Lower leg skin (tissue), 3 donors: ENCODE results near the gene PIP5K1C.

Experiments
- CTCF ChIP-seq, 3 donors: fragments of 450-650 bp; IDR thresholded peaks; one replicate each; pipeline ENCODE4 v1.5.1; 2016; ENCODE audit warnings: antibody characterized with exemption in 3 of 3, mild to moderate bottlenecking in 3 of 3, moderate library complexity in 2 of 3
- POLR2A ChIP-seq, 2 donors: fragments of 450-650 bp; IDR thresholded peaks; one replicate each; pipeline ENCODE4 v1.6.1; 2016 to 2017; ENCODE audit warnings: antibody characterized with exemption in 2 of 2, mild to moderate bottlenecking in 1 of 2, moderate library complexity in 1 of 2

DNA sequence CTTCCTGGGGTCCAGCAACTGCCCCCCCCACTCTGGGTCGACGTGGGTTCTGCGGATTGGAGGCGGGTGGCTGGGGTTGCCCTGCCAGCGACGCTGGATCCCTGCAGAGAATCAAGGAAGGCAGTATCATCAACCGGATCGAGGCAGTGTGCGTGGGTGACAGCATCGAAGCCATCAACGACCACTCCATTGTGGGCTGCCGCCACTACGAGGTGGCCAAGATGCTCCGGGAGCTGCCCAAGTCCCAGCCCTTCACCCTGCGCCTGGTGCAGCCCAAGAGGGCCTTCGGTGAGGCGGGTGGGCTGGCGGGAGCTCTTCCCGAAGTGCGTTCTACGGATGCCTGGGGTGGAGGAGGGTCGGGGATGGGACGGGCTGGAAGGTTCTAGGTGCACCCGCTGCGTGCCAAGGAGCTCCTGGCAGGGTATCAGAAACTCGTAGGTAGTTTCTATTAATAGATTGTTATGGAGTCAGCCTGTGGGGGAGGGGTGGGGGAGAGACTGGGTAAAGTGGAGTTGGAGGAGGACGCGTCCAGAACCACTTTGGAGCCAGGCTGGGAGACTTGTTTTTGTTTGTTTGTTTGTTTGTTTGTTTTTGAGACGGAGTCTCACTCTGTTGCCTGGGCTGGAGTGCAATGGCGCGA lies 113.4 kb downstream of the PIP5K1C start:
- TF ChIP-seq CTCF (IDR thresholded peaks at IDR 0.05): no peak
- no peak for TF ChIP-seq POLR2A (IDR thresholded peaks at IDR 0.05)
